Large intestine (tissue), 3 donors: Measurements from ENCODE around the gene TMEM156. TPM values are rescaled to one million over a fixed set of nuclear protein-coding genes. Genes with fewer than 3 reads are reported as not detected.

Experiments used
- DNase-seq, 2 donors: peaks; one replicate each; pipeline versions ENCODE4 v3.0.0 to v3.0.0-alpha.2; 2013
- H3K27ac ChIP-seq: one replicate; pipeline ENCODE4 v1.5.1; 2013; ENCODE audit warnings: low read length
- H3K27me3 ChIP-seq: 2 replicates; pipeline ENCODE4 v1.6.1; 2013; ENCODE audit warnings: low read length; ENCODE audit not compliant: control insufficient read depth, insufficient read depth
- H3K36me3 ChIP-seq: 2 replicates; pipeline ENCODE4 v1.6.1; 2013; ENCODE audit warnings: low read length; ENCODE audit not compliant: control insufficient read depth, insufficient read depth
- H3K4me1 ChIP-seq: one replicate; pipeline ENCODE4 v1.6.1; 2013; ENCODE audit warnings: low read length; ENCODE audit not compliant: control insufficient read depth, insufficient read depth
- H3K4me3 ChIP-seq: one replicate; pipeline ENCODE4 v1.5.1; 2013; ENCODE audit warnings: low read length
- H3K9me3 ChIP-seq: one replicate; pipeline ENCODE4 v1.6.1; 2013; ENCODE audit warnings: mild to moderate bottlenecking, low read depth, low read length, moderate library complexity; ENCODE audit not compliant: control insufficient read depth
- WGBS: methylation state at CpG from one replicate; pipeline ENCODE4 v1.1.5; 2013; ENCODE audit warnings: low lambda C conversion rate; ENCODE audit not compliant: insufficient coverage; 5-methylcytosine and 5-hydroxymethylcytosine counted together
- polyA plus RNA-seq: library from polyadenylated mRNA; unstranded; fragments of 120-200 nt; gene quantifications from one replicate; pipeline ENCODE4 v1.2.1, GENCODE V29; 2013

TMEM156 gene
- polyA plus RNA-seq, 1 donor: 1.7 TPM

DNA sequence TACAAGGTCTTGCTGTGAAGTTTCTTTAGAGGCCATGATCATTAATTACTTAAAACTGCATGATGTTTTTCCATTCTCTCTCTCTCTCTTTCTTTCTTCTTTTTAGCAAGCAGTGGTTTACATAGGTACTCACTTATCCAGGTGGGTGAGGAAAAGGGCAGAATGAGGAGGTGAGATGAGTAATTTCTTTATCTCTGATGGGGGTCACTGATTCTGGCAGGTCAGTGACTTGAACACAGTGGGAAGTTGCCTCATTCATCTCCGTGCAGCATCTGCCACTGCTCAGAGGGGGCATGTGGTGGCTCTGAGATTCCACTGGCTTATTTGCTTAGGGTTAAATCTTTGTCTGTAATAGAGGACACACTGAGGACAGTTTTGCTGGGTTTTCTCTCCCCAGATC is 102.0 kb downstream of the TMEM156 start:
- Histone ChIP-seq H3K9me3 (no peaks in the 10 kb centered on the region), H3K27me3 (no peaks in the 10 kb centered on the region), H3K36me3 (peaks cover 77% of the 10 kb centered on the region), H3K4me1 (no peaks in the 10 kb centered on the region), H3K27ac (no peak overlapping the region), H3K4me3 (no peak overlapping the region)
- DNase-seq: no peak
- WGBS: no CpG with 5 or more reads among the region's 1 CpG

DNA sequence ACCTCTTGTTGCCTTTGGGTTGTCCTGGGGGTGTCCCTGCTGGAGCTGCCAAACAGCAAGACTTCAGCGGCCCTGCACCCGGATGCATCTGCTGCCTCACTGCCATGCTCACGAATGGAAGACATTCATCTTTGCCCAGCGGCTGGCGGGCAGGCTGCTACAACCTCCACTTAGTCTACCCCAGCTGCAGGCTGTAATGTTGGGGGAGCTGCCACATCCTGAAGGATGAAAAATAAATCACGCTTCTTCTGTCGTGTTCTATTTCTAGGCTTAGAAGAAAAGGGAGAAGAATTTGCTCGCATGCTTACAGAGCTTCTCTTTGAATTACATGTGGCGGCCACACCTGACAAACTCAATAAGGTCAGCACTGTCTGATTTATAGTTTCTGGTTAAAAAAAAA is 103.2 kb downstream of the TMEM156 start:
- Histone ChIP-seq H3K36me3 (peaks cover 78% of the 10 kb centered on the region), H3K4me3 (no peak overlapping the region), H3K27ac (no peak overlapping the region), H3K4me1 (no peaks in the 10 kb centered on the region), H3K9me3 (no peaks in the 10 kb centered on the region), H3K27me3 (no peaks in the 10 kb centered on the region)
- WGBS: 60% methylated on average over 2 of the region's 9 CpGs
- DNase-seq: no peak

DNA sequence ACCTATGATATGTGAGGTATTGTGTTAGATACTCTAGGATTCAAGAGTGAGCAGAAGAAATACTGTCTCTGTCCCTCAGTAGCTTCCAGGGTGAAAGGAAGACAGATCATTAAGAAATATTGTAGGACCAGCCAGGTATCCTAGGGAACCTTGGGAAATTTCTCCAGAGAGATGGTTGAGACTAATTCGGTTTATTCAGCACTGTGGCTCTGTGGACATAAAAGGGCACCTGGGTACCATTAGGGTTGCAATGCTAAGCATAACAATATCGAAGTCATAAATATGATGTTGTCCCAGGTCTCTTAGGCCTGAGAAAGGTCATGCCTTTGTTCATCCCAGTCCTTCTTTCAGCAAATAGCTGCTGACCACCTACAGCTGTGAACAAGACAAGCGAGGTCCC is 103.6 kb downstream of the TMEM156 start:
- Histone ChIP-seq H3K27ac (no peak overlapping the region), H3K4me3 (no peak overlapping the region), H3K9me3 (no peaks in the 10 kb centered on the region), H3K36me3 (peaks cover 74% of the 10 kb centered on the region), H3K27me3 (no peaks in the 10 kb centered on the region), H3K4me1 (no peaks in the 10 kb centered on the region)
- no peak for DNase-seq
- no CpG with 5 or more reads among the region's 3 CpGs for WGBS

DNA sequence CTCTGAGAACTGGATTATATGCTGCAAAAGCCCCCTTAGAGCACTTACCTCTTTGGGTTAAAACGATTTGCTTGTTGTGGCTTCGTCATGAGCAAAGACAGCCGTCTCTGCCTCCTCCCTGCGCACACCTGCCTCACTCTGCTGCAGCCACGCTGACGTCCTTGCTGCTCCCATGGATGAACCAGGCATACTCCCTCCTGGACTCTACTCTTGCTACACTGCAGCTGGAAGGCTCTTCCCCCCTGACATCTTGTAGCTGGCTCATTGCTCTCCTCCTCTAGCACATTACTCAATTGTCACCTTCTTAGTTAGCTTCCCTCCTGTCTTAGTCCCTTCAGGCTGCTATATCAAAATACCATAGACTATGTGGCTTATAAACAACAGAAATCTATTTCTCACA is 105.3 kb downstream of the TMEM156 start:
- Histone ChIP-seq H3K27me3 (no peaks in the 10 kb centered on the region), H3K27ac (no peak overlapping the region), H3K36me3 (peaks cover 69% of the 10 kb centered on the region), H3K4me1 (no peaks in the 10 kb centered on the region), H3K4me3 (no peak overlapping the region), H3K9me3 (no peaks in the 10 kb centered on the region)
- no CpG with 5 or more reads among the region's 6 CpGs for WGBS
- DNase-seq: no peak

DNA sequence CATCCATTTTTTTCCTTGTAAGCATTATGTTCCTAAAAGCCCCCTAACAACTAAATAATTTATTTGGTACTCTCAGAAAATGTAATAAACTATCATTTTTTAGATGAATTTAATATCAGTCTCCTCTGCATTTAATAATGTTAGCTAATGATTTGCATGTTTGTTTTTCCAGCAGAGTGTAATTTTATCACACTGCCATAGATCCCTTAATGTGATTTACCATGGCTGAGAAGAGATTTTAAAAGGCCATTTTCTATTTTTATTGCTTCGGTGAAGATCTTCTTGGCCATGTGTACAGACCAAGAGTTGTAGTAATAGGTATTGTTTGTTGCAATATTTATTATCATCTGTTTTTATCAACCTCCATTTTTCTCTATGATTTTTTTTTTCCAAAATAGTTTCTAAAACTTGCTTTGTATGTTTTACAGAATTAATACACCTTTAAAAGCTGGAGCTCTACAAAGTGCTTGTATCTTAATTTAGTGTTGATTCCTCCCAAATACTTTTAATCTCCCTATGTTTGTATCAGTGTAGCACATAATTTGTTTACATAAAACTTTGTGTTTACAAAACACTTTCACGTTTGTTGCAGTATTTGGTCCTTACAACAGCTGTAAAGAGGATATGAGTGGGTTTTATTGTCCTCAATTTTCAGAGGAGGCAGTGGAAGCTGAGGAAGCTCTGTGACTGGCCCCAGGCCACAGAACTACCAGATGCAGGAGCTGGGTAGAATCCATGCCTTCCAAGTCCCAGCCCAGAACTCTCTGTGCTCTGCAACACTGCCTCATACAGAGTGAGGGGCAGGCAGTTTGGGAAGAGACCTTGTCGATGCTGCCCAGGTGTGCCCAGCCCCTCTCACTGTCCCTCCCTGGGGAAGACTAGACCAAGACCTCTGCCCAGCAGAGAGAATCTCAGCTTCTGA is 106.5 kb downstream of the TMEM156 start:
- no peak for DNase-seq
- WGBS: no CpG with 5 or more reads among the region's 3 CpGs
- Histone ChIP-seq H3K27me3 (no peaks in the 10 kb centered on the region), H3K4me3 (no peak overlapping the region), H3K27ac (no peak overlapping the region), H3K4me1 (no peaks in the 10 kb centered on the region), H3K36me3 (peaks cover 63% of the 10 kb centered on the region), H3K9me3 (no peaks in the 10 kb centered on the region)

DNA sequence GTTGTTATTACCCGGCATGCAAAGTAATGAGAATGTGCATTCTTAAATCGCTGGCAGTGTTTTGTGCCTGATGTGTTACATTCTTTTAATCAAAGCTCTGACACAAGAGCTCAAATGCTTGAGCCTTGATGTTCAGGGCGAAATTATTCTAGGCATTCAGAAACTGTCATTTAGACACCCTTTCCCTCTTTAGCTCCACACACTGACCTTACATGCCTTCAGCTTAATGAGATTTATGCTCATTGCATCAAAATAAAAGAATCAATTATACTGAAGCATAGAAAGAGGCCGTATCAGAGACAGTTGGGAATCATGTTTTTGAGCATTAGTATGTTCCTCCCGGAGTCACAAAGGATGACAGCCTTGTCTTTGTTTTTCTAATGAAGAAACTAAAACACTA is 107.9 kb downstream of the TMEM156 start:
- H3K36me3 ChIP-seq: peaks cover 56% of the 10 kb centered on the region
- no peak for DNase-seq
- H3K4me3 ChIP-seq: no peak overlapping the region
- H3K9me3 ChIP-seq: no peaks in the 10 kb centered on the region
- no peaks in the 10 kb centered on the region for H3K4me1 ChIP-seq
- H3K27ac ChIP-seq: no peak overlapping the region
- no CpG with 5 or more reads among the region's 5 CpGs for WGBS
- no peaks in the 10 kb centered on the region for H3K27me3 ChIP-seq

DNA sequence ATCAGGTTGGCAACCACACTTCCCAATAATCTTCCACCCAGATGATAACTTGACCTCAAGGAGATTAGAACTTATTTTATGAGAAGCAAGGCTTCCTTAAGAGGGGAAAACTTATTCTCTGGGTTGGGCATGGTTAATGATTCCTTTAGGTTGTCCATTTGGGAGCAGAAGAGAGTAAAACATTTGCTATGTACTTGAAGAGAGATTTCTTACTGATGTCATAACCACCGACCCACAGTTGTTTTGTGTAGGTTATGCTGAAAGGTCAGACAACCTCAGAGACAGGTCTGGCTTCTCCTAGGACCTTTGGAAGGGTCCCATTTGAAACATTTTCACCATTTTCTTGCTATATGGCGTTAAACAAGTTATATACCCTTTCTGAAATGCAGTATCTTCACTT is 108.5 kb downstream of the TMEM156 start:
- Histone ChIP-seq H3K4me1 (no peaks in the 10 kb centered on the region), H3K4me3 (no peak overlapping the region), H3K9me3 (no peaks in the 10 kb centered on the region), H3K36me3 (peaks cover 54% of the 10 kb centered on the region), H3K27ac (no peak overlapping the region), H3K27me3 (no peaks in the 10 kb centered on the region)
- 100% methylated on average over 1 of the region's 2 CpGs for WGBS
- DNase-seq: no peak

DNA sequence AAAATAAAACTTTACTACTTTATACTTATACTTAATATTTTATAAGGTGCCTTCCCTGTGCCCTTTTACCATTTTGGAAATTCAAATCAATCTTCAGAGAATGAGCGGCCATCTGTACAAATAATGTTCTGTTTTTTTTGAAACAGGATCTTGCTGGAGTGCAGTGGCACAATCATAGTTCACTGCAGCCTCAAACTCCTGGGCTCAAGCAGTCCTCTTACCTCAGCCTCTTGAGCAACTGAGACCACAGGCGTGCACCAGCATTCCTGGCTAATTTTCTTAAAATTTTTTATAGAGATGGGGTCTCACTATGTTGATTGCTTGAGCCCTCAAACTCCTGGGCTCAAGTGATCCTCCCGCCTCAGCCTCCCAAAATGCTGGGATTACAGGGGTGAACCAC is 111.1 kb downstream of the TMEM156 start:
- no peak for DNase-seq
- no CpG with 5 or more reads among the region's 3 CpGs for WGBS
- no peak overlapping the region for H3K4me3 ChIP-seq
- H3K27ac ChIP-seq: no peak overlapping the region
- no peaks in the 10 kb centered on the region for H3K27me3 ChIP-seq
- H3K36me3 ChIP-seq: peaks cover 46% of the 10 kb centered on the region
- no peaks in the 10 kb centered on the region for H3K4me1 ChIP-seq
- no peaks in the 10 kb centered on the region for H3K9me3 ChIP-seq

DNA sequence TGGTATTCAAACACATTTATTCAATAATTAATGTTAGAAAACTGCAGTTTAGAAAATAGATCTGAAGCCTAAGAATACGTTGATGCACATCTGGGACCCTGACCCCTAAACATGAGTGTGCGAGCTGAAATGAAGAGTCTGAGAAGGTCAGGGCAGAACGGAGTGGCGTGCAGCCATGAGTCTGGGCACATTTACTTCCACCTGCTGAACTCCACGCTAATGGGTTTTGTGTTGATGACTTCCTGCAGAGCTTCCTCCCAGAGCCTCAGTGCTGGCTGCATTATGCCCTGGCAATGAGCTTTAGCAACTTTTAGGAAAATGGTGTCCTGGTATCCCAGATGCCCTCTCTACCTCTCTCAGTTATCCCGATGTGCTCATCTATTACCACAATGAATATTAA is 111.5 kb downstream of the TMEM156 start:
- WGBS: 100% methylated on average over 1 of the region's 6 CpGs
- no peak for DNase-seq
- no peak overlapping the region for H3K4me3 ChIP-seq
- no peaks in the 10 kb centered on the region for H3K27me3 ChIP-seq
- H3K9me3 ChIP-seq: no peaks in the 10 kb centered on the region
- H3K4me1 ChIP-seq: no peaks in the 10 kb centered on the region
- no peak overlapping the region for H3K27ac ChIP-seq
- H3K36me3 ChIP-seq: peaks cover 47% of the 10 kb centered on the region

DNA sequence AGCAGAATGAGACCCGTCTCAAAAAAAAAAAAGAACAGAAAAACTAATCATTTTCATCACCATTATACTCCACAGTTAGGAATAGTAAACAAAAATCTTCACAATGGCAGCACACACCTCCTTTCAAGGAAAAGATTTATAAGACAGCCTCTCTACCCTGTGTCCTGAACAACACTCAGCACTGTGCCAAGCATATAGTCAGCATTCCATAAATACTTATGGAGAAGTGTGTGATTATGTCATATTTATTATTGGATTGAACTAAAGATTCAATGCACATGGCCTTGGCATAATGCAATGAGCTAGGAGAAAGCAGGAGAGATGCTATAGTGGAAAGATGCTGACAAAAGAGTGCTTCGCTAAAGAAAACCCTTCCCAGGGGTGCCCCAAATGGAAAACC is 112.0 kb downstream of the TMEM156 start:
- Histone ChIP-seq H3K4me3 (no peak overlapping the region), H3K36me3 (peaks cover 52% of the 10 kb centered on the region), H3K4me1 (no peaks in the 10 kb centered on the region), H3K27me3 (no peaks in the 10 kb centered on the region), H3K27ac (no peak overlapping the region), H3K9me3 (no peaks in the 10 kb centered on the region)
- 100% methylated on average over 1 of the region's 2 CpGs for WGBS
- DNase-seq: no peak

DNA sequence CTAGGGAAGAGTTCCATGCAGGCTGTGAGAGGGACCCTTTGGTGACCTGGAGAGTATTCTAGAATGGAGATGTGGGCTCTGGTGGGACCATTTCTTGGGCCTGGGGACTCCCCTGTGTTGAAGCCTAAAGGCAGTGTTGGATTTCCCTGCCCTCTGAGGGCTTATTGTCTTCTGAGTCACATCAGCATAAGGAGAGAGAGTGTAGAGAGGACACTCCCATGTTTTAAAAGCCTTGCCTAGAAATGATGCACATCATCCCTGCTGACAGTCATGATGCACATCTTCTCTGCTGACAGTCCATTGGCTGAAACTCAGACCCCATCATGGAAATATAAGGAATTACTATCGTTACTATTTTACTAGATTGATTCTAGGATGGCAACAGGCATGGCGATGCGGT is 112.7 kb downstream of the TMEM156 start:
- Histone ChIP-seq H3K36me3 (peaks cover 54% of the 10 kb centered on the region), H3K4me3 (no peak overlapping the region), H3K27ac (no peak overlapping the region), H3K4me1 (no peaks in the 10 kb centered on the region), H3K9me3 (no peaks in the 10 kb centered on the region), H3K27me3 (no peaks in the 10 kb centered on the region)
- no peak for DNase-seq
- no CpG with 5 or more reads among the region's 3 CpGs for WGBS
